HG03025 (cell line): ENCODE results near the gene MT1B.
"Not testable (repeated sequence)": the region's sequence is repeated elsewhere in the genome, so short reads cannot be mapped to it uniquely, and the experiment has no call there.

Source experiments
- ATAC-seq: cut with Tn5 transposase; IDR thresholded peaks from one replicate; pipeline ENCODE4 v1.9.1; 2021; ENCODE audit warnings: mild to moderate bottlenecking, moderate library complexity; ENCODE audit not compliant: unreplicated experiment, low FRiP score

MT1B gene

DNA sequence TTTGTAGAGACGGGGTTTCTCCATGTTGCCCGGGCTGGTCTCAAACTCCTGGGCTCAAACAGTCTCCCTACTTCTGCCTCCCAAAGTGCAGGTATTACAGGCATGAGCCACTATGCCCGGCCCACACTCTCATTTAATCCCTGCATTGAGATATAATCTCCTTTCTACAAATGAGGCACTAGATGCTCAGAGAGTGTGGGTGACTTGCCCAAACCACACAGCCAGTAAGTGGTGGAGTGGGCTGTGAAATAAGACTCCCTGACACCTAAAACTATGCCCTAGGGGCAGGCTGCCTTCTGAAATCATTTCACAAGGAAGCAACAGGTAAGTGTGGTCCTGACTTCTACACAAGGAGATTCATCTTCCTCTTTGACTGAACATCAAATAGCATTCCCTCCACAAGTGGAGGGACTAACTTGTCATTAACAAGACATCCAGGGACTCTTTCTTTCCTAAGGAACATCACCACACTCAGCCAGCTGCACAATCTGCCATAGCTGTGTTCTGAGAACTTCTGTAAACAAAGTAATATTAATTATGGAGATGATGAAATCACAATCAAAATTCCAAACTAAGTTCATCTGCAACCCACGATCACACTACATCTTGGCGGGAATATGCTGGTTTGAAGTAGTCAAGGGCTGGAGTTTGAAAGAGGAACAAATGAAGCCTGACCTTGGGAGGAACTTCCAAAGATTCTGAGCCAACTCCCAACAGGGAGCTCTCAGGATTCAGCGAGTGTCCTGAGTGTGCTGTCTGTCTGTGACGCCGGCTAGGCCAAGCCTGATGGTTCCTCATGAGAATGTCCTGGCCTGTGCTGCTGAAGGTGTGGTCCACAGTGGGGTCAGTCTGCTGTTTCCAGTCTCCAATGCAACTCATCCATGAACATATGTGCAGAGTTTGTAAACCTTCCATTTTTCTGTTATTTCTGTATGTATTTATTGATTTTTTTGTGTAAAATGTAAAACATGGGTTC, 13.9 kb downstream of the MT1B start:
- not testable (repeated sequence) for ATAC-seq

- ATAC-seq, result no peak
Observed at GRCh38 chr16:56667581-56668571, 16.2 kb downstream of the MT1B start, which contains the start of gene MT1G. TSS of gene MT1G (minus strand) at chr16:56668065. CDS start at chr16:56667993, 72 bp downstream.

- no peak for ATAC-seq
Observed at GRCh38 chr16:56669005-56669839, 17.5 kb downstream of the MT1B start, which contains the start of gene MT1H. TSS of gene MT1H (plus strand) at chr16:56669814. CDS start at chr16:56669885, 71 bp downstream.

DNA sequence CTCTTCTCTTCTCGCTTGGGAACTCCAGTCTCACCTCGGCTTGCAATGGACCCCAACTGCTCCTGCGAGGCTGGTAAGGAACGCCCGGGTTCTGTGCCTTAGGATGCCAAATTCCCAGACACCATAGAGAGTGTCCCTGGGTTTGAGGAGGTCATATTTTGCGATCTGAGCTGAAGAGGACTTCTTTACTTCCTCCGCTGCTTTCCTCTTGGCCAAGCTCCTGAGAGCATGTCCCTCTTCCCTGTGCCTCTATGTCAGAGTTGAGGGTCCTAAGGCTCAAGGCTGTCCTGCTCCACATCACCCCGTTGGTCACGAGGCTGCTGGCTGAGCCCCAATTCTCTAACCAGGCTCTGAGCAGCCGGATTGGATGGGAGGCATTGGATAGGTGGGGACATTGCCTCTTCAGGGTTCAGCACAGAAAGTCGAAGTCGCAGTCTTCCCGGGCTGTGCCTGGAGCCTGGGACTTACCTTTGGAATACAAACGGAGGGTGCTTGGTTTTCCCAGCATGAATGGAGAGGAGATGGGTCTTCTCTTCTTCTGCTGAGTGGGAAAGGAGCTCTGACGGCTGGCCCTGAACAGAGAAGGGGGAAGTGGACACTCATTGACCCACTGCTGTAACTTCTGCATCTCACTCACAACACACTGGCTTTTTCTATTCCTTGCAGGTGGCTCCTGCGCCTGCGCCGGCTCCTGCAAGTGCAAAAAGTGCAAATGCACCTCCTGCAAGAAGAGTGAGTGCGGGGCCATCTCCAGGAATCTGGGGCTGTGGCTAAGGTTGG, 18.3 kb downstream of the MT1B start:
- ATAC-seq, result no peak

DNA sequence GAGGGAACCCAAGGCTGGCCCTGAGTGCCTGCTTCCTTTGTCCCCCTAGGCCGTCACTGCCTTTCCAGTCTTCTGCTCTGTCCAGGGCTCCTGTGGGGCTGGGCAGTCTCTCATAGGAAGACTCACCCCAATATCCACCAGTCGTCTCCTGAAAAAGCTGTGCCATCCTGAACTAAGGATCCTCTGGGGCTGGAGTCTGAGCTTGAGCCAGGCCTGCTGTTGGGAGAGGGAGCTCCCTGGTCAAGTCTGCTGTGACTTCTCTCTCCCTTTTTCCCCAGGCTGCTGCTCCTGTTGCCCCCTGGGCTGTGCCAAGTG, 18.9 kb downstream of the MT1B start:
- no peak for ATAC-seq

DNA sequence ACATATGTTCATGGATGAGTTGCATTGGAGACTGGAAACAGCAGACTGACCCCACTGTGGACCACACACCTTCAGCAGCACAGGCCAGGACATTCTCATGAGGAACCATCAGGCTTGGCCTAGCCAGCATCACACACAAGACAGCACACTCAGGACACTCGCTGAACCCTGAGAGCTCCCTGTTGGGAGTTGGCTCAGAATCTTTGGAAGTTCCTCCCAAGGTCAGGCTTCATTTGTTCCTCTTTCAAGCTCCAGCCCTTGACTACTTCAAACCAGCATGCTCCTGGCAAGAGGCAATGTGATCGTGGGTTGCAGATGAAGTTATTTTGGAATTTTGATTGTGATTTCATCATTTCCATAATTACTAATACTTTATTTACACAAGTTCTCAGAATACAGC, 20.0 kb downstream of the MT1B start:
- ATAC-seq, result not testable (repeated sequence)

DNA sequence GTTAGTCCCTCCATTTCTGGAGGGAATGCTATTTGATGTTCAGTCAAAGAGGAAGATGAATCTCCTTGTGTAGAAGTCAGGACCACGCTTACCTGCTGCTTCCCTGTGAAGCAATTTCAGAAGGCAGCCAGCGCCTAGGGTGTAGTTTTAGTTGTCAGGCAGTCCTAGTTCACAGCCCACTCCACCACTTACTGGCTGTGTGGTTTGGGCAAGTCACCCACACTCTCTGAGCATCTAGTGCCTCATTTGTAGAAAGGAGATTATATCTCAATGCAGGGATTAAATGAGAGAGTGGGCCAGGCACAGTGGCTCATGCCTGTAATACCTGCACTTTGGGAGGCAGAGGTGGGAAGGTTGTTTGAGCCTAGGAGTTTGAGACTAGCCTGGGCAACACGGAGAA, 20.5 kb downstream of the MT1B start:
- not testable (repeated sequence) for ATAC-seq

DNA sequence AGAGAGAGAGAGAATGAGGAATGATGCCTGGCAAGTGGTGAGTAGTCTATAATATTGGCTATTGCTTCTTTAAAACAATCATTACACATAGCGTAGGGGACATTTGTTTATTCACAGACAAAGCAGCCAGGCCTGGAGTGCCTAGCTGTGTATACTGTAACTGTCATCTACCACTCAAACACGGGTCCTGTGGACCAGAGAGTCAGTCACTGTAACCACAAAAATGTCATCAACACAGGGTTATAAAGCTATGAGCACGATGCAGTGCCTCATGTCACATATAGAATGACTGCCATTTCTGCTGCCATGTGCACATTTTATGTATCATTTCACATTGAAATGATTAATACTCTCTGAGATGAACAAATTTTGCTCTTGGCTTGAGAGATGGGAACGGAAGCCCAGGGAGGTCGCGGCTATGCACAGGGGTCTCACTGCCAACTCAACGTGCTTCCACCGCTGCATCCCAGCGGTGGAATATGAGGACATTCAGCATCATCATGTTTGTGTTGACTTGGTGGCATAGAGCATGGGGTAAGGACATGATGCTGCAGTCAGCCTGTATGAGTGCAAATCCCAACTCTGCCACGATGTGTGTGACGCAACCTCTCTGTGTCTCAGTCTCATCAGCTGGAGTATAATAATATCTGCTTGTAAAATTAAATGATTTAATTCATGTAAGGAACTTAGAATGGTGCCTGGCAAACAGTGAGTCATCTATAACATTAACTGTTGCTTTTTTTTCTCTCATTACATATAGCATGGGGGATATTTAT, 21.3 kb downstream of the MT1B start:
- no peak for ATAC-seq

GRCh38 chr16:56673921-56674320, 22.2 kb downstream of the MT1B start:
- ATAC-seq, result no peak

DNA sequence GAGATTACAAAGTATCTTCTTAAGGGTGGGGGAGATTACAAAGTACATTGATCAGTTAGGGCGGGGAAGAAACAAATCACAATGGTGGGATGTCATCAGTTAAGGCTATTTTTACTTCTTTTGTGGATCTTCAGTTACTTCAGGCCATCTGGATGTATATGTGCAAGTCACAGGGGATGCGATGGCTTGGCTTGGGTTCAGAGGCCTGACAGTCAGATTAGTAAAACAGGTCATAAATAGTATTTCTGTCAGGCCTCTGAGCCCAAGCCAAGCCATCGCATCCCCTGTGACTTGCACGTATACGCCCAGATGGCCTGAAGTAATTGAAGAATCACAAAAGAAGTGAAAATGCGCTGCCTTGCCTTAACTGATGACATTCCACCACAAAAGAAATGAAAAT, 22.9 kb downstream of the MT1B start:
- ATAC-seq, result not testable (repeated sequence)

- no peak for ATAC-seq
Observed at GRCh38 chr16:56675685-56676210, 24.1 kb downstream of the MT1B start.

DNA sequence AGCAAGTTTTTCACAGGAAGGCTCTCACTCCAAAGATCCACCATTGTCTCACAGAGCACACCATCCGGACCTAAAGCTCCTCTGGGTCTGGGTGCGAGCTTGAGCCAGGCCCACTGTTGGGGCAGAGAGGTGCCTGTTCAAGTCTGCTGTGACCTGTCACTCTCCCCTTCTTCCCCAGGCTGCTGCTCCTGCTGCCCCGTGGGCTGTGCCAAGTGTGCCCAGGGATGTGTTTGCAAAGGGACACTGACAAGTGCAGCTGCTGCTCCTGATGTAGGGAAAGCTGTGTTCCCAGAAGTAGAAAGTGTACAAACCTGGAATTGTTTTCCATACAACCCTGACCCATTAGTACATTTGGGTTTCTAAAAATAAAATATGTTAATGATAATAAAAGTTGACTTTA, 25.8 kb downstream of the MT1B start:
- no peak for ATAC-seq

DNA sequence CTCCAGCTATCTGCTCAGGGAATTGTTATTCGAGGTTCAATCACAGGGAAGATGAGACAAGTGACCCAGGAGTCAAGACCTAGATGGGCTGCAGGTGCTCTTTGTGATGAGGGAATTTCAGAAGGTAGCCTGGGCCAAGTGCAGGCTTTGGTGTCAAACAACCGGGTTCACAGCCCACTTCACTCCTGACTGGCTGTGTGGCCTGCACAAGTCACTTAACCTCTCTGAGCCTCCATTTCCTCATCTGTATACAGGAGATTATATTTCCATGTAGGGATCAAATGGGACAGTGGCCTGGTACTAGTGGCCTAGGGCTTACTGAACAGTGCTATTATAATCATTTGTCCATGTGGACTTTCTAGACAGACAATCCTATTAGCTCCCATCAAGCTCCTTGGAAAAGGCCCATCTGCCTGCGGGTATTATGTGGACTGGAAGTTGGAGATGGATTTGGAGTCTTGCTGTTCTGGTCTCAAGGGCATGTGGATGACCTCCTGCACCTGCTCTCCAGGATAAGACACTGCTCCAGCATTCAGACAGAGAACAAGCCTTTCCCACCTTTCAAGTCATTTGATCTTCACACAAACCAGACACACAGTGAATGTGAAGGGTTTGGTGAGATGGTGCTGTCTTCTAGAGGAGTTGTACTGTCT, 27.5 kb downstream of the MT1B start:
- no peak for ATAC-seq

GRCh38 chr16:56679818-56680217, 28.1 kb downstream of the MT1B start:
- no peak for ATAC-seq

DNA sequence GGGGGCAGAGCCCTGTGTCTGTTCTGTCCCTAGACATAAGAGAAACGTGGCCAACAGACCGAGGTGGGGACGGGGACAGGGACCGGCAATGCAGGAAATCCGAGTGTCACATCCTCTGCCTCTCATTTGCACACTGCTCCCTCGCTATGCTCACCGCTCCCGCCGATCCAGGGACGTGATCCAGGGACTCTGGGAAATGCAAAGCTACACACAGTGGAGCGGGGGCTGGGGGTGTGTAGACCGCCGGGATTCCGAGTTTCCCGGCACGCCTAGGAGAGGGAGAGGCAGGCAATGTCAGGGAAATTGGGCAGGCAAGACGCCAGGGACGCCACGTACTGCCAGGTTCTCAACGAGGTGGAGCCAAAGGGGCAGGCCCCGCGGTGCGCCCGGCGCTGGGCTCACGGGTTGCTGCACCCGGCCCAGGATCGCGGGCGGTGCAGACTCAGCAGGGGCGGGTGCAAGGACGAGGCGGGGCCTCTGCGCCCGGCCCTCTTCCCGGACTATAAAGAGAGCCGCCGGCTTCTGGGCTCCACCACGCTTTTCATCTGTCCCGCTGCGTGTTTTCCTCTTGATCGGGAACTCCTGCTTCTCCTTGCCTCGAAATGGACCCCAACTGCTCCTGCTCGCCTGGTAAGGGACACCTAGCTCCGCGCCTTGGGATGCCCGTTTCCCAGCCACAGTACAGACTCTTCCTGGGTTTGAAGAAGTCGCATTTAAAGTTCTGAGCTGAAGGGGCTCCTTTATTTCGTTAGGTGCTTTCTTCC, 30.4 kb downstream of the MT1B start, which contains the start of gene MT1X:
TSS of gene MT1X (plus strand) at position 532 of the 764 bp plus-strand sequence. CDS start at position 603, 71 bp downstream.
- peak; percentile 92 for ATAC-seq

GRCh38 chr16:56682703-56683397, 31.2 kb downstream of the MT1B start:
- ATAC-seq, result no peak
